H4 (cell line): ENCODE data around the gene SAT2. TPM values are rescaled to one million over a fixed set of nuclear protein-coding genes. Genes with fewer than 3 reads are reported as not detected.
"Not testable (repeated sequence)": the region's sequence is repeated elsewhere in the genome, so short reads cannot be mapped to it uniquely, and the experiment has no call there.

Experiments used
- DNase-seq: peaks from one replicate; pipeline ENCODE4 v3.0.0-alpha.2; 2015; ENCODE audit warnings: low spot score
- total RNA-seq: library from RNA; depleted of rRNA; stranded (reverse); fragments of >200 nt; shearing (Covaris generic); gene quantifications from 2 replicates; pipeline ENCODE4 v1.2.3, GENCODE V29; 2014; rRNA removed

Gene SAT2
- 39.6 and 45.6 TPM in 2 replicates for total RNA-seq

- DNase-seq, result peak; percentile 75
Observed at GRCh38 chr17:7627250-7628121, at the start of gene SAT2. SAT2 (minus strand) TSS chr17:7627821; CDS start chr17:7627635, 186 bp downstream.

GRCh38 chr17:7676533-7676932, 48.9 kb upstream of the SAT2 start:
- DNase-seq, result no peak

- DNase-seq, result no peak
Observed at GRCh38 chr17:7674934-7675333, 47.3 kb upstream of the SAT2 start.

DNA sequence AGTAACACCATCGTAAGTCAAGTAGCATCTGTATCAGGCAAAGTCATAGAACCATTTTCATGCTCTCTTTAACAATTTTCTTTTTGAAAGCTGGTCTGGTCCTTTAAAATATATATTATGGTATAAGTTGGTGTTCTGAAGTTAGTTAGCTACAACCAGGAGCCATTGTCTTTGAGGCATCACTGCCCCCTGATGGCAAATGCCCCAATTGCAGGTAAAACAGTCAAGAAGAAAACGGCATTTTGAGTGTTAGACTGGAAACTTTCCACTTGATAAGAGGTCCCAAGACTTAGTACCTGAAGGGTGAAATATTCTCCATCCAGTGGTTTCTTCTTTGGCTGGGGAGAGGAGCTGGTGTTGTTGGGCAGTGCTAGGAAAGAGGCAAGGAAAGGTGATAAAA, 45.6 kb upstream of the SAT2 start:
- DNase-seq, result no peak

DNA sequence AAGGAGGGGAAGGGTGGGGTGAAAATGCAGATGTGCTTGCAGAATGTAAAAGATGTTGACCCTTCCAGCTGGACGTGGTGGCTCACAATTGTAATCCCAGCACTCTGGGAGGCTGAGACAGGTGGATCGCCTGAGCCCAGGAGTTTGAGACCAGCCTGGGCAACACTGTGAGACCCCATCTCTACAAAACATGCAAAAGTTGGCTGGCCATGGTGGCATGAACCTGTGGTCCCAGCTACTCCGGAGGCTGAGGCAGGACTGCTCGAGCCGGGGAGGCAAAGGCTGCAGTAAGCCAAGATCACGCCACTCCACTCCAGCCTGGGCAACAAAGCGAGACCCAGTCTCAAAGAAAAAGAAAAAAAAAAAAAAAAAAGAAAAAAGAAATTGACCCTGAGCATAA, 40.9 kb upstream of the SAT2 start:
- DNase-seq, result no peak

DNA sequence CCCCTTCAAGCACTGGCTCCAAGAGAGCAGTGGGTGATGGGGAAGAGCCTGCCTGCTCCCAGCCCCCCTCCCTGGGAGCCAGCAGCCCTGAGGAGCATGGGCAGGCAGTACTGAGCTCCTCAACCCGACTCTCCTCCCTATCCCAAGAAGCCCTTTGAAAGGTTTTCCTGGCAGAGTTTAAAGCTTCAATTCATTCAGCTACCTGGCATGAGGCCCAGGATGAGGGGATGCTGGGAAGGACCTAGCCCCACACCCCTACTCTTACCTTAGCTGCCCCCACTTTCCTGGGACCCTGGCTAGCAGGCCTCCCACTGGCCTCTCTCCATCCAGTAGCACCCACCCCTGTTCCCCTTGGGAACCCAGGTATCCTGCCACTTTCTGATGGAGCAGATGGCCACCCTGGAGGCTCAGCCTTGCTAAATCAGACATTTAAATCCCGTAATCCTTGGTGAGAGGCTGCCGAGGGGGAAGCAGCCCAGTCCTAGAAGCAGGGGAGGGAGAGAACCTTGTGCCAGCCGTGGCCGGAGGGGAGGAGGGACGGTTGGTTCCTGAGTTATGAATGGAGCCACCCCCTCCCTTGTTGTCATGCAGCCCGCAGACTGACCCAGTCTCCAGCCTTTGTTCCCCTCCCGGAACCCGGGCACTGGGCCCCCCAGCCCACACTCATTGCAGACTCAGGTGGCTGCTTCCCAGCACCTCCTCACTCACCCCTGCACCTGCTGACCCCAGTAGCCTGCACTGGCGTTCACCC, 40.2 kb upstream of the SAT2 start:
- DNase-seq, result no peak

DNA sequence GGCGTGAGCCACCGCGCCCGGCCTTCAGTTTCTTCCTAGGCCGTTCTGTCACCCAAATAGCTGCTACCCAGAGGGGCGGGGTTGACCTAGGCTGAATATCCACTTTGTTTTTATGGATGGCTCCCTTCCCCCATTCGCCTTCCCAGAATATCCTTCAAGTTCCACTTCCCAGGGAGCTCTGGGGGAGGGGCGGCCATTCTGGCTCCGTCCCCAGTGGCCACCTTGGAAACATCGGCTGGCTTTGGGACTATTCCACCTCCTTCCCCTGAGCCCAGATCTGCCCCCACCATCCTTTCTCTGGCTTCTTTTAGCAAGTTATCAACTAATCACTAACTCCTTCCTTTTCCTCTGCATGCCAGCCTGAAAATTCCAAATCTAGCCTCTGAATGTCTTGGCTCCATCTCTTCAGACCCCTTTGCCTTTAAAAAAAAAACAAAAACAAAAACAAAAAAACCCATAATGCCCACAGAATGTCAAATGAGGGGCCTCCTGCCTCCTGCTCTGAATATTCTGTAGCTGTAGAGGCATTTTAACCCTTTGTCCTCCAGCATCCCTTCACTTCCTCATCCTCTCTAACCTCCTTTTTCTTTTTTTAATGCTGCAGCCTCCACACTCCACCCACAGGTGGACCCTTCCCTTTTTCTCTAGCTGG, 29.5 kb upstream of the SAT2 start:
- DNase-seq, result no peak

DNA sequence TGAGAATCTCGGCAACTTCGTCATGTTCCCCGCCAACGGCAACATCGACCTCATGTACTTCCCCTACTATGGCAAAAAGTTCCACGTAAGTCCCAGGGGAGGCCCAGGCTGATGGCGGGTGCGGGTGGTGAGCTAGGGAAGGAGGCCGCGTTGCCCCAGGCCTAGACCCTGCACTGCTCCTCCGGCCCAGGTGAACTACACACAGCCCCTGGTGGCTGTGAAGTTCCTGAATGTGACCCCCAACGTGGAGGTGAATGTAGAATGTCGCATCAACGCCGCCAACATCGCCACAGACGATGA, 27.9 kb upstream of the SAT2 start:
- no peak for DNase-seq

GRCh38 chr17:7654832-7655540, 27.4 kb upstream of the SAT2 start:
- DNase-seq, result no peak

DNA sequence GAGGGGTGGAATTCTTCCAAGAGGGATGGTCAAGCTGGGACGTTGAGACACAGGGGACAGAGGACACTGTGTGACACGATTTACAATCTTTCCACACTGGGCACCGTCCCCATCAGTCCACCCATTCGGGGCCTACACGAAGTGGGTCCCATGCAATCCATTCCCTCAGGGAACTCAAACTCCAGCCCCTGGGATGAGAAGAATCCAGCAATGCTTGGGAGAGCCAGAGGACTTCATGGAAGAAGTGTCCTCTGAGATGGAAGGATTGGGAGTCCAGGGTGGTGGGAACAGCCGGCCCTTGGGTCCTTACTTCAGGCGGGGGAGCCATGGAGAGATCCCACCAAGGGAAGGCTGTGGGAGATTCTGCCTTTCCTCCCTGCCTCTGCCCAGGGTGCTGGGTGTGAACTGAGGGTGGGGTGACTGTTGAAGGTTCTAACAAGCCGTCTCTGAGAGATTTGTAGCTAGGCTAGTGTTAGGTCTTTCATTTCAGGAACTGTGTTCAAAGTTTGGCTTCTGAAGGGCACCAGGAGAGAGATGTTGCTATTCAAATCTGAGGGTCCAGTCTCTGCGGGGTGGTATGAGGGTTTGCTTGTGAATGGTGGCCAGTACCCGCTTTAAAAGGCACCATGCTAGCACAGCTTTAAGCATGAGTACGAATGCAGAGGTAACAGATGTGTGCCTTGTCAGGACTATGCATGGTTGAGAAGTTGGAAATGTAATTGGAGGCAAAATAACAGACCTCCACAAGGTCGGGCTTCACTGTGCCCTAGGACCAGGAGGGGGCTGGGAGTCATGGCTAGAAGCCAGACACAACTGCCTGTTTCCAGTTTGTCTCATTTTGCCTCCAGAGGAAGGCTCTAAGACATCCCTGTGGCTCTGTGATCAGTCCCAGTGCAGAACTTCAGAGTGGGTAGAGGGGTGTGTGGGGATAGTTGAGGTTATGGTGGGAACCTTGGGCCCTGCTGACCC, 25.1 kb upstream of the SAT2 start:
- no peak for DNase-seq

DNA sequence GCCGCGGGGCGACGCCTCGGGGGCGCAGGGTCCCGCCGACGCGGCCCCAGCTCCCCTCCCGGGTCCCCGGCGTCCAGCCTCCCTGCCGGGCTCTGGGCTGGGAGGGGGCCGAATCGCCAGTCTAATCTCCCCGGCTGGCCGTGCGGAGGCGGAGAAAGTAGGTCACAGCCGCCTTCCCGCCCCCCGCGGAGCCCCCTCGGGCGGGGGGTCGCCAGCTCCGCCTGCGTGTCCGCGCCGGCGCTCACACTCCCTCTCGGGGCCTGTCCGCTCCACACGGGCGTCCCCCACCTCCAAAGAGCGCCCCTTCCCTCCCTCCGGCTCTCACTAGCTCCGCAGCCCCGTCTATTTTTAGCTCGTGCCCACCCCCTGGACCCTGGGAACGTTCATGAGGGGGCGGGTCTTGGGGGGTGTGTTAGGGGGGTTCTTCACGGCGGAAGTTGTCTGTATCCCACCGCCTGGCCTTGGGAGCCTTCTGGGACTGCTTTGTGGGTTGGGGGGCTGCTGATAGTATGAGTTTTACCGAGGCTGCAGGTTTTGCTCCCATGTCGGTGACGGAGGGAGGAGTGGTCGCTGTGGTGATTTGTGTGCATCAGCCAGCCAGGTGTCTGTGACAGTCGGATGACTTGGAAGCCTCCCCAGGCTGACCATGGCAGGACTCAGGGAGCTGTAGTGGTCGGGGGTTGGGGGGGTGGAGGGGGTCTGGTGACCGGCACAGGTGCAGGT, 24.2 kb upstream of the SAT2 start:
- no peak for DNase-seq

DNA sequence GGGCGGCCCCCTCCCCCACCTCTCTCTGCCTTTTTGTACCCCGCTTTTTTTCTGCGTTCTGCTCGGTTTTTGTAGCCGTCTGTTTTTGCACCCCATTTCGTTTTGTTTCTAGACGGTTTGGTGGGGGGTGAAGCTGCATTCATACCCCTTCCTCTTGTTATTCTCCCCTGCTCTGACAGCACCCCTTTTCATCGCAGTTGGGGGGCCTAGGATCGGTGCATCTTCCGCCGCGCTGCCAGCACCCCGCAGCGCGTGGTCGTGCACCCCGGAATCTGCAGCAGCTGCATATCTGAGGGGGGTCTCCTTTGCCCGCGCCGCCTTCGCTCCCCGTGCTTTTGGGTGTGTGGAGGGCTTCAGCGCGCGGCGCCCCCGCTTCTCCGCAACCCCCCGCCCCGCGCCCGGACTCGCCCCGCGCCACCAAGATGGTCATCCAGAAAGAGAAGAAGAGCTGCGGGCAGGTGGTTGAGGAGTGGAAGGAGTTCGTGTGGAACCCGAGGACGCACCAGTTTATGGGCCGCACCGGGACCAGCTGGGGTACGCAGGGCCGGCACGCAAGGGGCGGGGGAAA, 23.6 kb upstream of the SAT2 start:
- DNase-seq, result no peak

GRCh38 chr17:7650509-7651096, 23.0 kb upstream of the SAT2 start, which contains the start of gene ATP1B2:
ATP1B2 (plus strand) TSS chr17:7650926; CDS start chr17:7651519, 593 bp downstream.
- DNase-seq, result no peak

DNA sequence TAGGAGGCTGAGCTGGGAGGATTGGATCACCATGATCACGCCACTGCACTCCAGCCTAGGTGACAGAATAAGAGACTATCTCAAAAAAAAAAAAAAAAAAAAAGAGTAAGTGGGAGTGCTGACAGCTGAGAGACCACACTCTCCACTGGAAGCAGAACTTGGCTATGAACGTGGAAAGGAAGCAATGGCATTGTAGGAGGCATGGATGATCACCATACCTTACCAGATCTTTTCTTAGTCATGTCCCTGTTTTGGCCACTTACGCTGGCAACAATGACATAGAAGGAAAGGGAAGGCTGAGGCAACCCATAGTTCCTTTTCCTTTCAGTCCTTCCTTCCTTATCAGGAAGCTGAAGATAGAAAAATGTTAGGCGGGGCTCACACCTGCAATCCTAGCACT, 19.4 kb upstream of the SAT2 start:
- DNase-seq, result no peak

- DNase-seq, result no peak
Observed at GRCh38 chr17:7646457-7646856, 18.8 kb upstream of the SAT2 start.

DNA sequence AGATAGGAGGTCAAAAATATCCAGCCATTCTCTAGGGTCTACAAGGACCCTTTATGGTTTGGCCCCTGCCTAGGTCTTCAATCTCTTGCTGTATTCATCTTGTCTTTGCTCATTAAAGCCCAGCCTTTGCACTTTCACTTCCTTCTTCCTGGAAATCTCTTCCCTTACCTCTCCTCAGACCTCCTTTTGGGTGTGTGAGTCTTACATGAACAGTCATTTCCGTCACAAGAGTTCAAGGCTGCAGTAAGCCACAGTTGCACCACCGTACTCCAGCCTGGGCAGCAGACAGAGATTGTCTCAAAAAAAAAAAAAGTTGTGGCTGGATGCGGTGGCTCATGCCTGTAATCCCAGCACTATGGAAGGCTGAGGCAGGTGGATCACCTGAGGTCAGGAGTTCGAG, 17.2 kb upstream of the SAT2 start:
- peak; percentile 18 for DNase-seq

- not testable (repeated sequence) for DNase-seq
Observed at GRCh38 chr17:7641635-7642034, 14.0 kb upstream of the SAT2 start.

- DNase-seq, result no peak
Observed at GRCh38 chr17:7640783-7641182, 13.2 kb upstream of the SAT2 start.

DNA sequence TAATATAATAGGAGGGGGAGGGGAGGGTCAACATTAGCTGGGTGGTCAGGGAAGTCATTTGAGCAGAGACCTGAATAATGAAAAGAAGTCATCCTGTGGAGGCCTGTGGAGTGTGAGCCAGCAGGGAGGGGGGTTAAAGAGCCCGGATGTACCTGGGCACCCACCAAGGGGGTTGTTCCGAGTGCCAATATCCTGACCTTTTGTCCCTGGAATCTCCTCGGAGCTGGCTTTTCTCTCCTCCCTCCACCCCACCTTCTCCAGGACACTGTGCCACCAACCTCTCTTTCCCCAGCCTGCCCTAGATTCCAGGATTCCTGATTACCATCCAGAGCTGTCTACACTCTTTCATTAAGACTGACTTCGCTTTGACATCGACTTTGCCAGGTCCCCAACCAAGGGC, 8.5 kb upstream of the SAT2 start:
- DNase-seq, result no peak
